GM18502 (cell line): ENCODE results near the gene ZNF672.

Source experiments
- ATAC-seq: cut with Tn5 transposase; IDR thresholded peaks from one replicate; pipeline ENCODE4 v1.9.1; 2021; ENCODE audit warnings: mild to moderate bottlenecking; ENCODE audit not compliant: unreplicated experiment, poor library complexity

The ZNF672 gene

GRCh38 chr1:248812736-248813425 is 25.1 kb upstream of the ZNF672 start:
- ATAC-seq: no peak

GRCh38 chr1:248813546-248813945 is 24.5 kb upstream of the ZNF672 start:
- no peak for ATAC-seq

GRCh38 chr1:248814351-248814750 is 23.7 kb upstream of the ZNF672 start:
- no peak for ATAC-seq

- ATAC-seq: no peak
Measured at GRCh38 chr1:248815407-248816034, 22.5 kb upstream of the ZNF672 start.

- ATAC-seq: no peak
Measured at GRCh38 chr1:248816042-248816851, 21.8 kb upstream of the ZNF672 start.

GRCh38 chr1:248817065-248817464 is 21.0 kb upstream of the ZNF672 start:
- ATAC-seq: no peak

GRCh38 chr1:248818505-248819374 is 19.3 kb upstream of the ZNF672 start:
- peak; percentile 47 for ATAC-seq

GRCh38 chr1:248820041-248820585 is 17.9 kb upstream of the ZNF672 start:
- ATAC-seq: no peak

- no peak for ATAC-seq
Measured at GRCh38 chr1:248821101-248821500, 16.9 kb upstream of the ZNF672 start.

GRCh38 chr1:248821641-248822040 is 16.4 kb upstream of the ZNF672 start:
- ATAC-seq: no peak

GRCh38 chr1:248822148-248823032 is 15.6 kb upstream of the ZNF672 start:
- ATAC-seq: peak; percentile 31

- ATAC-seq: no peak
Measured at GRCh38 chr1:248823517-248824001, 14.5 kb upstream of the ZNF672 start.

- no peak for ATAC-seq
Measured at GRCh38 chr1:248824301-248824700, 13.7 kb upstream of the ZNF672 start.

- no peak for ATAC-seq
Measured at GRCh38 chr1:248824701-248825100, 13.3 kb upstream of the ZNF672 start.

- ATAC-seq: no peak
Measured at GRCh38 chr1:248825136-248825535, 12.9 kb upstream of the ZNF672 start.

GRCh38 chr1:248825573-248825908 is 12.5 kb upstream of the ZNF672 start:
- peak; percentile 10 for ATAC-seq

GRCh38 chr1:248825909-248826760 is 11.9 kb upstream of the ZNF672 start, which contains the start of gene SH3BP5L:
Gene SH3BP5L, minus strand, starts transcription at chr1:248825915. Its CDS starts 980 bp downstream, at chr1:248824935.
- ATAC-seq: peak; percentile 92

GRCh38 chr1:248828845-248829244 is 9.2 kb upstream of the ZNF672 start:
- ATAC-seq: no peak
